Measurements from ENCODE around the gene SHMT1.
"Not testable (repeated sequence)": the region's sequence is repeated elsewhere in the genome, so short reads cannot be mapped to it uniquely, and the experiment has no call there.

SHMT1 gene

DNA sequence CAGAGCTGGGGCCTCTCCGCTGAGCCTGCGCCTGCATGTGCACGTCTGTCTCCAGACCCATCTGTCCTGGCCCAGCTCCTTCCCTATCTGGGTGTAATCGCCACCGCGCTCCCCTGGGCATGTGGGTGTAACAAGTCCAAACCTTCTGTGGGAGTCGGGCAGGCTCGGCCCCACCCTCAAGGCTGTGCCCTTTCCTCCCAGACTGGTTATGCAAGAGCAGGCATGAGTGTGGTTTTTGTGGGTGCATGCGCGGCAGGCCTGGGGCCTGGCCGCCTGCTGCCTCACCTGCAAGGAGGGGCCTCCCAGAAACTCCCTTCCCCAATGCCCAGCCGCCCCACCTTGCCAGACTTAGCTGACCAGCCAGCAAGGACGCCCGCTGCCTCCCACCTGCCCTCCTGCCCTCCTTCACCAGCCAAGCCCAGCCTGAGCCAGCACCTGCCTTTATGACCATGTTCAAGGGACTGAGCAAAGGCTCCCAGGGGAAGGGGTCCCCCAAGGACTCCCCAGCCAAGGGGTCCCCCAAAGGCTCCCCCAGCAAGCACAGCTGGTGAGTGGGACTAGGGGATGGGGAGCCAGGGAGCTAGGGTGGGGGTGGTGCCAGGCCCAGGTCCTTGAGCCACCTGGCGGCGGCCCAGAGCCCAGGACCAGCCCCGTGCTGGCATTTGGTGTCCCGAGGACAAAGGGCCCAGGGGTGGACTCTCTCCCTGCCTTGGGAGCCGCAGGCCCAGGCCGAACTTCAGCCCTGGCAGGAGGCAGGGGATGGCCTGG, 14.3 kb upstream of the SHMT1 start, which contains the start of gene EVPLL:
Gene EVPLL, plus strand, starts transcription at position 342 of the 768 bp plus-strand sequence. CDS start 3,160 bp downstream, outside the sequence.
- no peak for DNase-seq

DNA sequence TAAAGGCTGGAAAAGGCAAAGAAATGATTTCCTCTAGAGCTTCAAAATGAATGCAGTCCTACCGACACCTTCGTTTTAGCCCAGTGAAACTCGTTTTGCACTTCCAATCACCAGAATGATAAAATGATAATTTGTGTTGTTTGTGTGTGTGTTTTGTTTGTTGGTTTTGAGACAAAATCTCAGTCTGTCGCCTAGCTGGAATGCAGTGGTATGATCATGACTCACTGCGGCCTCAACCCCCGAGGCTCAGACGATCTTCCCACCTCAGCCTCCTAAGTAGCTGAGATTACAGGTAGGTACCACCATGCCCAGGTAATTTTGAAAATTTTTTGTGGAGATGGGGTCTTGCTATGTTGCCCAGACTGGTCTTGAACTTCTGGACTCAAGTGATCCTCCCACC, 10.9 kb upstream of the SHMT1 start:
- no peak for DNase-seq

DNA sequence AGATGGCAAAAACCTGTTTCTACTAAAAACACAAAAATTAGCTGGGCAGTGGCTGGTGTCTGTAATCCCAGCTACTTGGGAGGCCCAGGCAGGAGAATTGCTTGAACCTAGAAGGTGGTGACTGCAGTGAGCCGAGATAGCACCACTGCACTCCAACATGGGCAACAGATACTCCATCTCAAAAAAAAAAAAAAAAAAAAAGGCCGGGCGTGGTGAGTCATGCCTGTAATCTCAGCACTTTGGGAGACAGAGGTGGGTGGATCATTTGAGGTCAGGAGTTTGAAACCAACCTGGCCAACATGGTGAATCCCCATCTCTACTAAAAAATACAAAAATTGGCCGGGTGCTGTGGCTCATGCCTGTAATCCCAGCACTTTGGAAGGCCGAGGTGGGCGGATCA, 9.8 kb upstream of the SHMT1 start:
- not testable (repeated sequence) for DNase-seq

GRCh38 chr17:18371455-18371854, 8.1 kb upstream of the SHMT1 start:
- no peak for DNase-seq

DNA sequence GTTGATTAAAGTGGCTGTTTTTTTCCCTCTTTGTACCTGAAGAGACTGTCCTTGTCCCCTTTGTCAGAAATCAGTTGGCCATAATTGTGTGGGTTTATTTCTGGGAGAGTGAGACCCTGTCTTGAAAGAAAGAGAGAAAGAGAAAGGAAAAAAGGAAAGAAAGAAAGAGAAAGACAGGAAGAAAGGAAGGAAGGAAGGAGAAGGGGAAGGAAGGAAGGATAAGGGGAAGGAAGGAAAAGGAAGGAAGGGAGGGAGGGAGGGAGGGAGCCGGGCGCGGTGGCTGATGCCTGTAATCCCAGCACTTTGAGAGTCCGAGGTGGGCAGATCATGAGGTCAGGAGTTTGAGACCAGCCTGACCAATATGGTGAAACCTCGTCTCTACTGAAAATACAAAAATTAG, 7.4 kb upstream of the SHMT1 start:
- DNase-seq: no peak

GRCh38 chr17:18368946-18369345, 5.6 kb upstream of the SHMT1 start:
- DNase-seq: no peak

GRCh38 chr17:18364166-18364565, 816 bp upstream of the SHMT1 start:
- no peak for DNase-seq

DNA sequence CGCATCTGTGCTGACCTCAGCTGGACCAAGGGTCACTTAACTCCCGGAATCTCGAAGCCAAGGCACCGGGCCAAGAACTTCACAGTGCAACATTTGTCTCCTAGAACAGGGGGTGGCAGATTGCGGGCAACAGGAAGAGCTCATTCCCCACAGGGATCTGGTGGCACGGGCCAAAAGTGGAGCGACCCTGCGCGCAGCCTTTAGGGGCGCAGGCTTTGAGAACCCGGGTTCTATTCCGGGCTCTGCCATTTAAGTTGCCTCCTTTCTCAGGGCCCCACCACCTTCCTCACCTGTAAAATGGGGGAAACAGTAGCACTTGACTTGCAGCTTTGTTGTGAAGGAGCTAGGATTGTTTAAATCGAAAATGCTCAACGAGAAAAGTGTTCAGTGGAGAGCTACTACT, 651 bp downstream of the SHMT1 start:
- peak; percentile 90 for DNase-seq

DNA sequence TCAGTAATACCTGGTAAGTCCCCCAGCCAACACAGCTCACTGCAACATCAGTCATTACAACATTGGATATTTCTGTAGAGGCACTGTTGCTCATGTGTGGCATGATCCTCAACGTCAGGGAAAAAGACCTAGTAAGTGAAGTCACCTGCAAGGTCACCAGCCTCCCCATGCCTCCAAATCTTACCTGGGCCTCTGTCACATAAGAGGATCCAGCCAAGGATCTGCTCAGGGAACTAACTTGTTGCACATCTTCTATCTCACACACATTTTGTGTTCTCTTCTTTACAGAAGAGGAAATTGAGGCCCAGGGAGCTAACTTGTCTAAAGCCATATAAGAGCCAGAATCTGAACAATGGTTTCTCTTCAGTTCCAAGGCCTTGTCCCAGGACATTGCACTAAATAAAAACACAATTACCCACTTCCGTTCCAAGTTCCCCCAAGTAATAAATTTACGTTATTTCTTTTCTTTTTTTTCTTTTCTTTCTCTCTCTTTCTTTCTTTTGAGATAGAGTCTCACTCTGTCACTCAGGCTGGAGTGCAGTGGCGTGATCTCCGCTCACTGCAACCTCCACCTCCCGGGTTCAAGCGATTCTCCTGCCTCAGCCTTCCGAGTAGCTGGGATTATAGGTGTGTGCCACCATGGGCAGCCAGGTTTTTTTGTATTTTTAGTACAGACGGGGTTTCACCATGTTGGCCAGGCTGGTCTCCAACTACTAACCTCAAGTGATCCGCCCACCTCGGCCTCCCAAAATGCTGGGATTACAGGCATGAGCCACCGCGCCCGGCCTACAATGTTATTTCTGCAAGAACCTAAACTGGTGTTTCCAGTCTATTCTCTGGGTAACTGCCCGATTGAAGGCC, 1.3 kb downstream of the SHMT1 start:
- DNase-seq: peak; percentile 32

GRCh38 chr17:18360518-18360917, 2.8 kb downstream of the SHMT1 start:
- DNase-seq: no peak

- peak; percentile 47 for DNase-seq
These were observed 6.7 kb downstream of the SHMT1 start for GRCh38 chr17:18356624-18357023.

DNA sequence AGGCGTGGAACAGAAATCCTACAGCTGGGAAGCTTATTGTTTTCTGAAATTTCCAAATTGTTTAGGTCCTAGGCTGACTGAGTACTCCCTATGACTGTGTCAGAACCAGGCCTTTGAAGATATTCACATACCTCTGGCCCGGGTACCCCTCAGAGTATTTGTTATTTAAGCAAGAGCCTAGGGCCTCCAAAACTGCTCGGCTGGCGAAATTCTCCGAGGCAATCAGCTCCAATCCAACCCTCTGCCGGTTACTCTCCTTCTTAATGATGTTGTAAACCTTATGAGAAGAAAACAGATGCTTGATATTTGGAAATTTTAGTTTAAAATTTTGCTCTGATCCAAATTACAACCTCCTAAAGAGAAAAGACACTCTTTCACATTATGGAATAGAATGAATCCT, 9.8 kb downstream of the SHMT1 start:
- no peak for DNase-seq

GRCh38 chr17:18344021-18344420, 19.3 kb downstream of the SHMT1 start:
- DNase-seq: no peak

DNA sequence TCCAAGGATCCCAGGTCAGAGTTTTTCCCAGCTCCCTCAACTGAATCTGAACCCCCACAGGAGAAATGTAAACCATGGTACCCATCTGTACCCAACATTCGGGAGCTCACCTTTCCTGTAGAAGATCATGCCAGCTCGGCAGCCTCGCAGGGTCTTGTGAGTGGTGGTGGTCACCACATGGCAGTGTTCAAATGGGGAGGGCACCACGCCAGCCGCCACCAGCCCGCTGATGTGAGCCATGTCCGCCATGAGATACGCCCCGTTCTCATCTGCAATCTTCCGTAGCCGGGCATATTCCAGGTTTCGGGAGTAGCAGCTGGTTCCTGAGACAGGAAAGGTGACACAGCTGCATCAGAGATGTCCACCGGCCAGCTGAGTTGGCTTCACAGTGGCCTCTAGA, 23.4 kb downstream of the SHMT1 start:
- DNase-seq: no peak

DNA sequence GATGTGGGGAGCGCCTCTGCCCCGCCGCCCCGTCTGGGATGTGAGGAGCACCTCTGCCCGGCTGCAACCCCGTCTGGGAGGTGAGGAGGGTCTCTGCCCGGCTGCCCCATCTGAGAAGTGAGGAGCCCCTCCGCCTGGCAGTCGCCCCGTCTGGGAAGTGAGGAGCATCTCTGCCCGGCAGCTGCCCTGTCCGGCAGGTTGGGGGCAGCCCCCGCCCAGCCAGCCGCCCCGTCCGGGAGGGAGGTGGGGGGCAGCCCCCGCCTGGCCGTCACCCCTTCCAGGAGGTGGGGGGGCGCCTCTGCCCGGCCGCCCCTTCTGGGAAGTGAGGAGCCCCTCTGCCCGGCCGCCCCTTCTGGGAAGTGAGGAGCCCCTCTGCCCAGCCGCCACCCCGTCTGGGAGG, 25.2 kb downstream of the SHMT1 start:
- not testable (repeated sequence) for DNase-seq

GRCh38 chr17:18332909-18333489, 30.4 kb downstream of the SHMT1 start:
- no peak for DNase-seq

DNA sequence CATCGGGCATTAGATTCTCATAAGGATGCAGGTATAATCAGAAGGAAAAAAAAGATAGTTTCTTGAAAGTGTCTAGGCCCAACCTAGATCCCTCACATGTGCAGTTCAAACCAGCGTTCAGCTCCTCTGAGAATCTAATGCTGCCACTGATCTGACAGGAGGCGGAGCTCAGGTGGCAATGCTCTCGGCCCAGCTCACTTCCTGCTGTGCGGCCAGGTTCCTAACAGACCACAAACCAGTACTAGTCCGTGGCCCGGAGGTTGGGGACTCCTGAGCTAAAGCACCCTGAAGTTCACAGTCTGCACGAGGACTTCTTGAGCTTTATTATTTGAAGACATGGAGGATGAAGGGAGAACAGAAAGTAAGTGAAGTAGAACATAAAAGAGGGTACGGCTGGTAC, 31.5 kb downstream of the SHMT1 start:
- DNase-seq: no peak

DNA sequence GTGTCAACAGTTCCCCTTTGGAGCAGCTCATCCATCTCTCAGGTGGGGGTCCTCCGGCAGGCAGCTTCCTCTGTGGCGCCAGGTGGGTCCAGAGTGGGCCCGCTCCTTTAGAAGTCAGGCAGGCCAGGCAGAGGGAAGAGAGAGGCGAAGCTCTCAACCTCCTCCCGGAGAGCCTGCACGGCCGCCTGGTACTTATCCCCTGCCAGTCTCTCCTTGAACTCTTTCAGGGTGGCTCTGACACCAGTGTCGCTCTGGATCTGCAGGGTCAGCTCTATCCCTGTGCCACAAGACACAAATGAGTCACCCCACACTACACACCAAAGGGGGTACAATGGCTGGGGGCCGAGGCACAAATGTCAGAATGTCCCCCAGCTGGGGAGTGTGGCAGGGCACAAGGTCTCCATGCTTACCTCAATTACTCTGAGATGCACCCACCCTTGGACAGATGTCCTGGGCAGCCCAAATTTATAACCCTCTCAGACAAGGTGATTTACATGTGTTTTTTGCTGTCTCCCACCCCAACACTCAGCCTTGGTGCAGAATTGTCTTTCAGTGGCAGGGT, 34.6 kb downstream of the SHMT1 start:
- DNase-seq: no peak

GRCh38 chr17:18327556-18327955, 35.8 kb downstream of the SHMT1 start:
- DNase-seq: no peak

GRCh38 chr17:18327093-18327492, 36.3 kb downstream of the SHMT1 start:
- no peak for DNase-seq

GRCh38 chr17:18326572-18326971, 36.8 kb downstream of the SHMT1 start:
- DNase-seq: no peak

GRCh38 chr17:18326039-18326438, 37.3 kb downstream of the SHMT1 start:
- DNase-seq: no peak
